GM18861 (cell line): Measurements from ENCODE around the gene MUC21.
"Not testable (repeated sequence)": the region's sequence is repeated elsewhere in the genome, so short reads cannot be mapped to it uniquely, and the experiment has no call there.

Experiments
- ATAC-seq: cut with Tn5 transposase; IDR thresholded peaks from one replicate; pipeline ENCODE4 v1.9.1; 2021; ENCODE audit not compliant: unreplicated experiment

The MUC21 gene

DNA sequence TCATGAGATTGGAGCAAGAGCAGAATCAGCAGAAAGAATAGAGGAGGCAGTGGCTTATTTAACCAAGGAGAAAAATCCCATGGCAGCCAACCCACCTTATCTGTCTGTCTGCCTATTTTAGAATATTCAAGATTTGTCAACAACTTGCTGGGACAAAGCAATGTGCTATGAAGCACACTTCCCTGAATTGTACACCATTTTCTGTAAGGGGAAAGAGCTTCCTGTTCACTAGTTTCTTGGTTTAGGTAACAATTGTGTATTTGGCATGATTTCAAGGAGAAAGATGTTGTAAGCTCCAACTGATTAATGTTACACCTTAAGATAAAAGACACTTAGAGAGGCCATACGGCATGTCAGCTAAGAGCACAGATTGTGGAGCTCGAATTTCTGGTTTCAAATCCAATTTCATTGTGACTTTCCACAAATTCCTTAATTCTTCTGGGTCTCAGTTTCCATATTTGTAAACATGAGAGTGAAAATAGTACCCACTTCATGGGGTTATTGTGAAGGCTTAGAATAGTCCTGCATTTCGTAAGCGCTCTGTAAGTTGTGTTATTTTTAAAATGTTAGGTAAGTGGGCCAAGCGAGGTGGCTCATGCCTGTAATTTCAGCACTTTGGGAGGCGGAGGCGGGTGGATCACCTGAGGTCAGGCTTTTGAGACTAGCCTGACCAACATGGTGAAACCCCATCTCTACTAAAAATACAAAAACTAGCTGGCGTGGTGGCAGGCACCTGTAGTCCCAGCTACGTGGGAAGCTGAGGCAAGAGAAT, 21.9 kb downstream of the MUC21 start:
- ATAC-seq = no peak

DNA sequence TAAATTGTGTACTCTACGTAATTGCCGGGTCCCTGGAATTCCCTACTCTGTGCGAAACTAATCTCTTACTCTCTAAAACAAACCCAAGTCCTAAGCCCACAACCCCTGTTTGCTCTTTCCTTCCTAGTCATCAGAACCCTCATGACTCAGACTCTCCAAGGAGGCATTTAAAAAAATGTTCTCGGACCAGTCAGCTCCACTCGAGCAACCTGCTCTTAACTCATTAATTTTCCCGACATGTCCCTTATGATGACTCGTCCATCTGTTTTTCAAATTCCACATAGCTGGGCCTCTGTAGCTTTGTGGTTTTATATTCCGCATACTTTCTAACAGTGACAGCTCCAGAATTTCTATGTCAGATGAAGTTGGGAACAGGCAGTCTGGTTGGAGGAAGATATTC, 24.2 kb downstream of the MUC21 start:
- no peak for ATAC-seq

DNA sequence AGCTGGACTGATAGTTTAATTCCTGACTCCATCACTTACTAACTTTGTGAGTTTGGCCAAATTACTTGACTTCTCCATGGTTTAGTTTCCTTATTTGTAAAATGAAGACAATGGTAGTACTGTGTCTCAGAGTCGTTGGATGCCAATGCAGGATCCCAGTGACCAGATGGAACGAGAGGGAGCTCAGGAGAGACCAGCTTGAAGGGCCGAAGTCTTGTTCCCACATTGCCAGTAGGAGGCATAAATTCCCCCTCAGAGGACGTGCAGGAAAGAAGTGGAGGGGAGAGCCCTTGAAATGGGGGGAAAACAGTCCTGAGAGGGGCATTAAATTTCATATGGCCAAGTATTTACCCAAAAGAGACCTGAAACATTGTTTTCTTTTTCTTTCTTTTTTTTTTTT, 24.6 kb downstream of the MUC21 start:
- no peak for ATAC-seq

DNA sequence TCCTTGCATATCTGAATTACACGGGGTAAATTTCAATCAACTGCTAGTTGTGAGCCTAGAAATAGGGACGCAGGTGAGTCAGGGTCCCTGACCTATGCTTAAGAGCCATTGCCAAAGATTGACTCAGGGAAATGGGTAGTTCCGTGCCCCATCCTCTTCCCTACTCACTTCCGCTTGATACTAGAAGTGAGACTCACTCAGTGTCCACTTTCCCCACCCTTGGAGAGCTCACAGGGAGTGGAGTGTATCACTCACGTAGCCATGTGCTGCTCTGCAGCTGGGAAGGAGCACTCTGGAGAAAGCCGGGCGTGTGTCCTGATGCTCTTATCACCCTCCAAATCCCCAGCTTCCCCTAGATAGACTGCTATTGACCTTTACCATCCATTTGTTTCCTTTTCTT, 26.2 kb downstream of the MUC21 start:
- ATAC-seq = no peak

DNA sequence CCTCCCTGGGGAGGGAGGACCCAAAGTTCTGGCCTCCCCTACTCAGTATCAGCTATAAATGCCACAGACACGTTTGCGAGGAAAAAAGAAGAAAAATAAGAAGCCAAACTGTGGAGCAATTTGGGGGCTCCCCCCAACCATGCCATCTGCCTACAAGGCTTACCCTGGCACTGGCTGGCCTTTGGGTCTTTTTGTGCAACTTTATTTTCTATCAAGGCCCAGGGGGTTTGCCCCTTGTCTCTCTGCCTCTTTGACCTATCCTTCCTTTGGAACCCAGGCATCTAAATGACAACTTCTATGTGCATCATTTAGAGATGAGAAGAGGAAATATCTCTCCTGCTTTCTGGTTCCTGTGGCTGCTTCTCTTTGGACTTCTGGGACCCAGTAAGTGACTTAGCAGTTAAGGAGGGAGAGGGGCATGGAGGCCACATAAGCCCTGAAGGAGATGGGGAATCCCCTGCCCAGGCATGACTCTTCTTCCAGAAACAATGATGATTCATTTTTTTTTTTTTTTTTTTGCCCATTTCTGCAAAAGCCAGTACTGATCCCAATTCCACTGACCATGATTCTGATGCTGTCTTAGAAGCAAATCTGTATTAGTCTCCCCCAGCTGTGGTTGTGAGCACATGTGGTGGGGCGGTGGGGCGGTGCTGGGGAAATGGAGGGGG, 27.0 kb downstream of the MUC21 start, which contains the start of gene MUC22:
Gene MUC22 (plus strand): TSS at position 82 of the 668 bp plus-strand sequence. CDS start 233 bp downstream, at position 315.
- no peak for ATAC-seq

DNA sequence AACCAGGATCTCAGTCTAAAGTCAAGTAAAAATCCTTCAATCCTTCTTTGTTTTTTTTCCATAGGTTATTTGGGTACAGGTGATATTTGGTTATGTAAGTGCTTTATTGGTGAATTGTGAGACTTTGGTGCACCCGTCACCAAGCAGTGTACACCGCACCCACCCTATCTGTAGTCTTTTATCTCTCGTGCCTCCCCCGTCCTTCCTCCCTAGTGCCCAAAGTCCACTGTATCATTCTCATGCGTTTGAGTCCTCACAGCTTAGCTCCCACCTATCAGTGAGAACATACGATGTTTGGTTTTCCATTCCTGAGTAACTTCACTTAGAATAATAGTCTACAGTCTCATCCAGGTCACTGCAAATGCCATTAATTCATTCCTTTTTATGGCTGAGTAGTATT, 27.6 kb downstream of the MUC21 start:
- ATAC-seq = no peak

DNA sequence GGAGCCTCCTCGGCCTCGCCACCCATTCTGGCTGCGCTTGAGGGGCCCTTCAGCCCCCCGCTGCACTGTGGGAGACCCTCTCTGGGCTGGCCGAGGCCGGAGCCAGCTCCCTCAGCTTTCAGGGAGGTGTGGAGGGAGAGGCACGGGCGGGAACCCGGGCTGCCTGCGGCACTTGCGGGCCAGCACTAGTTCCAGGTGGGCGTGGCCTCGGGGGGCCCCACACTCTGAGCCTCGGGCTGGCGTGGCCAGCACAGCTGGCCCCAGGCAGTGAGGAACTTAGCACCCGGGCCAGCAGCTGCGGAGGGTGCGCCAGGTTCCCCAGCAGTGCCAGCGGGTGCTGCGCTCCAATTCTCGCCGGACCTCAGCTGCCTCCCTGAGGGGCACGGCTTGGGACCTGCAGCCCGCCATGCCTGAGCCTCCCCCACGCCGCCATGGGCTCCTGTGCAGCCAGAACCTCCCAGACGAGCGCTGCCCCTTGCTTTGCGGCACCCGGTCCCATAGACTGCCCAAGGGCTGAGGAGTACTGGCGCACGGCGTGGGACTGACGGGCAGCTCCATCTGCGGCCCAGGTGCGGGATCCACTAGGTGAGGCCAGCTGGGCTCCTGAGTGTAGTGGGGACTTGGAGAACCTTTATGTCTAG, 33.3 kb downstream of the MUC21 start:
- ATAC-seq = no peak

DNA sequence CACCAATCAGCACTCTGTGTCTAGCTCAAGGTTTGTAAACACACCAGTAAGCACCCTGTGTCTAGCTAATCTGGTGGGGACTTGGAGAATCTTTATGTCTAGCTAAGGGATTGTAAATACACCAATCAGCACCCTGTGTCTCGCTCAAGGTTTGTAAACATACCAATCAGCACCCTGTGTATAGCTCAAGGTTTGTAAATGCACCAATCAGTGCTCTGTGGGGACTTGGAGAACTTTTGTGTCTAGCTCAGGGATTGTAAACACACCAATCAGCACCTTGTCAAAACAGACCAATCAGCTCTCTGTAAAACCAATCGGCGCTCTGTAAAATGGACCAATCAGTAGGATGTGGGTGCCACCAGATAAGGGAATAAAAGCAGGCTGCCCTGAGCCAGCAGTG, 33.9 kb downstream of the MUC21 start:
- not testable (repeated sequence) for ATAC-seq

DNA sequence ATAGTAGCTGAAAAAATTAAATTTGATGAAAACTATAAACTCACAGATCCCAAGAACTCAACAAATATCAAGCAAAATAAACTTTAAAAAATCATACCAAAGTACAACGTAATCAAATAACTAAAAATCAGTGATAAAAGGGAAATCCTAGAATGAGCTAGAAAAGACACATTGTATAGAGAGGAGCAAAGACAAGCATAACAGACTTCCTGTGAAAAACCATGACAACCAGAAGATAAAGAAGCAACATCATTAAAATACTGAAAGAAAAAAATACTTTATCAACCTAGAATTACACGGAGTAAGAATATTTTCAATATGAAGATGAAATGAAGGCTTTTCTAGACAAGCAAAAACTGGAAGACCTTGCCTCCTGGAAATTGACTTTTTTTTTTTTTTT, 36.5 kb downstream of the MUC21 start:
- no peak for ATAC-seq

DNA sequence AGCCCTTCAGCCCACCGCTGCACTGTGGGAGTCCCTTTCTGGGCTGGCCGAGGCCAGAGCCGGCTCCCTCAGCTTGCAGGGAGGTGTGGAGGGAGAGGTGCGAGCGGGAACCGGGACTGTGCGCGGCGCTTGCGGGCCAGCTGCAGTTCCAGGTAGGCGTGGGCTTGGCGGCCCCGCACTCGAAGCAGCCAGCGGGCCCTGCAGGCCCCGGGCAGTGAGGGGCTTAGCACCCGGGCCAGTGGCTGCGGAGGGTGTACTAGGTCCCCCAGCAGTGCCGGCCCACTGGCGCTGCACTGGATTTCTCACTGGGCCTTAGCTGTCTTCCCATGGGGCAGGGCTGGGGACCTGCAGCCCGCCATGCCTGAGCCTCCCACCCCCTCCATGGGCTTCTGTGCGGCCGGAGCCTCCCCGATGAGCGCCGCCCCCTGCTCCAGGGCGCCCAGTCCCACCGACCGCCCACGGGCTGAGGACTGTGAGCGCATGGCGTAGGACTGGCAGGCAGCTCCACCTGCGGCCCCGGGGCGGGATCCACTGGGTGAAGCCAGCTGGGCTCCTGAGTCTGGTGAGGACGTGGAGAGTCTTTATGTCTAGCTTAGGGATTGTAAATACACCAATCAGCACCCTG, 37.2 kb downstream of the MUC21 start:
- ATAC-seq = not testable (repeated sequence)

DNA sequence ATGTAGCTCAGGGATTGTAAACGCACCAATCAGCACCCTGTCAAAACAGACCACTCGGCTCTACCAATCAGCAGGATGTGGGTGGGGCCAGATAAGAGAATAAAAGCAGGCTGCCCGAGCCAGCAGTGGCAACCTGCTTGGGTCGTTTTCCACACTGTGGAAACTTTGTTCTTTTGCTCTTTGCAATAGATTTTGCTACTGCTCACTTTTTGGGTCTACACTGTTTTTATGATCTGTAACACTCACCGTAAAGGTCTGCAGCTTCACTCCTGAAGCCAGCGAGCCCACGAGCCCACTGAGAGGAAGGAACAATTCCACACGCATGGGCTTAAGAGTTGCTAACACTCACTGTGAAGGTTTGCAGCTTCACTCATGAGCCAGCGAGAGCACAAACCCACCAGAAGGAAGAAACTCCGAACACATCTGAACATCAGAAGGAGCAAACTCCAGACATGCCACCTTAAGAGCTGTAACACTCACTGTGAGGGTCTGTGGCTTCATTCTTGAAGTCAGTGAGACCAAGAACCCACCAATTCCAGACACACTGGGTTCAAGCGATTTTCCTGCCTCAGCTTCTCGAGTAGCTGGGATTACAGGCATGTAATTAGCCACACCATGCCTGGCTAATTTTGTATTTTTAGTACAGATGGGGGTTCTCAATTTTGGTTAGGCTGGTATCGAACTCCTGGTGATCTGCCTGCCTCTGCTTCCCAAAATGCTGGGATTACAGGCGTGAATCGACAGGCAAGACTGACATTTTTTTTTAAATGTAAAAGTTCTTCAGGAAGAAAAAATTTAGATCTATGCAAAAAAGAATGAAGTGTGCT, 38.4 kb downstream of the MUC21 start:
- not testable (repeated sequence) for ATAC-seq

DNA sequence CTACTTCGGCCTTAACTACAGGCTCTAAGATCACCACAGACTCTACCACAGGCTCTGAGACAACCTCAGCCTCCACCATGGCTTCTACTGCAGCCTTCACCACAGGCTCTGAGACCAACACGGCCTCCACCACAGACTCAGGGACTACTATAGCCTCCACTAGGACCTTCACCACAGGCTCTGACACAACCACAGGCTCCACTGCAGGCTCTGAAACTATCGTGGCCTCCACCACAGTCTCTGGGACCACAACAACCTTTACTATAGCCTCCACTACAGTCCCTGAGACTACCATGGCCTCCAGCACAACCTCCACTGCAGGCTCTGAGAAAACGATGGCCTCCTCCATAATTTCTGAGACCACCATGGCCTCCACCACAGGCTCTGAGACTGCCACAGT, 42.1 kb downstream of the MUC21 start:
- no peak for ATAC-seq

DNA sequence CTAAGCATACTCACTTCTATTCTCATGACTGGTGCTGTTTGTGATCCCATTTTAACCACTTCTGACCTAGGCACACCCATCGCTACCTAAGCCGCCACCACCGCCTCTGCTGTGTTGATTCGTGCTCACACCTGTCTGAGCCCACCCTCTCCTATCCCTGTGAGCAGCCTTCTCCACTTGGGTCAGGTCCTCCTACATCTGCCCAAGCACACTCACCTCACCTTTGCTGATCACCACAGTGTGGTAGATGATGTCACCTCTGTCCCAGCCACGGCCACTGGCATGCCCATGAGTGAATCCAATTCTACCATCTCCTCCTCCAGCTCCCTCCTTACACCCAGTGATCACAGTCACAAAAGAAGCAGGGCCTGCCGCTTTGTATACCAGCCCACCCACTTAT, 47.6 kb downstream of the MUC21 start:
- no peak for ATAC-seq

DNA sequence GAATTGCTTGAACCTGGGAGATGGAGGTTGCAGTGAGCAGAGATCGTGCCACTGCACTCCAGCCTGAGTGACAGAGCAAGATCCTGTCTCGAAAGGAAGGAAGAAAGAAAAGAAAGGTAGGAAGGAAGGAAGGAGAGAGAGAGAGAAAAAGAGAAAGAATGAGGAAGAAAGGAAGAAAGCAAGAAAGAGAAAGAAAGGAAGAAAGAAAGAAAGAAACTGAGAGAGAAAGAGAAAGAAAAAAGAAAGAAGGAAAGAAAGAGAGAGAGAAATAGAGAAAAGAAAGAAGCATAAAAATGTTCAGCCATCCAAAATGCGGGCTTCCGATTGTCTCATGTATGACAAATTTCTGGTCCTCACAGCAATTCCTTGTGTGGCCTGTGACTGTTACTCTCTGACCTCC, 49.6 kb downstream of the MUC21 start:
- ATAC-seq = no peak

DNA sequence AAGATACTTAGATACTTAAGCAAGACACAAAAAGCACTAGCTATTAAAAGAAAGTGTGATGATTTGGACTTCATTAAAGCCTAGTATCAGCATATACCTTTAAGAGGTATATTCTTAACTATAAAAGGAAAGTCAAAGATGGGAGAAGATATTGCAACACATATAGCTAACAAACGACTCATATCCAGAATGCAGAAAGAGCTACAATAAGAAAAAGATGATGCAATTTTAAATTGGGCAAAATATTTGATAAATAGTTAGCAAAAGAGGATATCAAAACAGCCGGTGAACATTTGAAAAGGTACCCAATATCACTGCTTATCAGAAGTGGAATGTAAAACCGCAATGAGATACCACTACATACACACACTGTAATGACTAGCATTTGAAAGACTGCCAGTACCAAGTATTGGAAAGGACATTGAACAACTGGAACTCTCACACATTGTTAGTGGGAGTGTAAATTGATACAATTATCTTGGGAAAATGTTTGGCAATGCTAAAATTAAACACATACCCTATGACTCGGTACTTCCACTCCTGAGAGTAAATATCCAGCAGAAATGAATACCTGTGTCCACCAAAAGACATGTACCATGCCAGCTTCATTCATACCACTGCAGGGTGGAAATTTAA, 52.5 kb downstream of the MUC21 start:
- no peak for ATAC-seq

DNA sequence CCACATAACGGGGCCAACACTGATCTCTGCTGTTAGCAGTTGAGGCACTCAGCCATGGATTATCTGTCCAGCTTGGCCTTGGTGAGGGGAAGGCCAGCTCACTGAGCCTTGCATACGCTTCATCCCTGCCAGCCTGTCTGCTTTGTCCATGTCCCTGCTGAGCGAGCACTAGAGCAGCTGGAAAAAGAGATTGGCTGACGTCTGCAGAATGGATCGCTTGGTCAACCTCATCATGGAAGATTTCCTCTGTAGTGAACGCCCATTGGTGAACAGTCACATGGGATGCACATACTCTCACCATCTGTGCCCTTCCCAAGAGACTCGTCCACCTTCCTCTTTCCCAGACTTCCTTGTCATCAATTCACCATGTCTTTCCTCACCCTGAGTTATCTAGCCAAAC, 53.7 kb downstream of the MUC21 start:
- no peak for ATAC-seq

DNA sequence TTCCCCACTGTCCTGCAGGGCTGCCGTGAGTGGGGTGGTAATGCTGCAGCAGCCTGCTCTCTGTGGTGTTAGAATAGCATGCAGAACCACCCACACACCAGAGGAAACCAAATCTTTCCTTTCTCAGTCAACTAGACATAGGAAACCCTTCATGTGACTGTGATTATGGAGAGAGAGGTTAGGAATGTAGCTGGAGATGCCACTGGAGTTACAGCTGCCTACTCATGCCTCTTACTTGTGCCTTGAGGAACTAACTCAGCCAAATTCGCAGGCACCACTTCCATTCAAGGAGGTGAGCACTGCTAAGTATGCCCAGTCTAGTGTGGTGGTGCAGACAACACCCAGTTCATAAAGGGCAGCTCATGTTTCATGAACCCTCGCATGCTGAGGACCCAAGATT, 54.2 kb downstream of the MUC21 start:
- no peak for ATAC-seq

DNA sequence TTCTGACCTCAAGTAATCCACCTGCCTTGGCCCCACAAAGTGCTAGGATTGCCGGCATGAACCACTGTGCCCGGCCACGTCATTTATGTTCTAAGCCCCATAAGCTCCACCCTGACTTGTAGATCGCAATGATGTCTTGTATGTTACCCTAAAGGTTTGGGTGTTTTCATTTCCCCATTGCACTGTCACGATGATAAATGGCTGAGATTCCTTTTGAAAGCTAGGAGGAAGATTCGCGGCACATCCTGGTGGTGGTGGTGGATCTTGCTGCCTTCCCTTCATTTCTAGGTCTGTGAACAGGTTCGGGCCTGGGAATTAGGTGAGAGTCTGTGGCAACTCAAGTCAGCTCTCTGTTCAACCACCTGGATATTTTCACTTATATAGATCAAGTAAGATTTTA, 55.0 kb downstream of the MUC21 start:
- no peak for ATAC-seq
